K562 (cell line): ENCODE data around the gene SCNN1B. TPM values are rescaled to one million over a fixed set of nuclear protein-coding genes. Genes with fewer than 3 reads are reported as not detected.

Source experiments
- ATAC-seq: fragments of 200-7000 bp; cut with Tn5 transposase; 3 replicates; pipeline ENCODE4 v1.9.1; 2020; ENCODE audit warnings: moderate library complexity
- BruUV-seq: library from RNA; stranded (reverse); fragments of 400-500 nt; replicated peaks from 2 replicates; lab custom pipeline; 2021; lab: Mats Ljungman, UMichigan
- CTCF ChIA-PET: fragments of 300-600 bp; formaldehyde crosslinking; extraction: SDS; loops from one replicate; lab custom pipeline; 2021; ENCODE audit warnings: low intra/inter-chr PET ratio; lab: Yijun Ruan, JAX
- POLR2A ChIA-PET: fragments of 300-600, 350-650 bp; sonication (Branson Sonifier 250); formaldehyde crosslinking; extraction: SDS; loops from one replicate; lab custom pipeline; 2021; ENCODE audit warnings: antibody characterized with exemption, inconsistent platforms; lab: Yijun Ruan, JAX
- DNase-seq, 4 experiments: peaks; one replicate each; pipeline versions ENCODE4 v3.0.0 to v3.0.0-alpha.2; 2011 to 2018; ENCODE audit warnings: low spot score in 3 of 4, mixed read lengths in 3 of 4; ENCODE audit errors: extremely low read depth in 1 of 4
- FAIRE-seq: peaks from 2 replicates; lab custom pipeline; 2011; peaks lifted over from hg19 to GRCh38; lab: Jason Lieb, UNC
- H2AFZ ChIP-seq: 2 replicates; pipeline ENCODE4 v1.6.0; 2011; ENCODE audit warnings: low read depth, low read length, control low read depth, inconsistent platforms
- H3K27ac ChIP-seq: fragments of 200-600 bp; 3 replicates; pipeline ENCODE4 v1.8.0; 2011; ENCODE audit warnings: low read depth, mild to moderate bottlenecking, control low read depth, inconsistent platforms, low read length, moderate library complexity, mixed read lengths; ENCODE audit errors: extremely low read depth
- H3K27me3 ChIP-seq, 2 experiments: fragments of 300-600 bp in 1 of 2; 2 replicates in 1 of 2; 3 replicates in 1 of 2; pipeline versions ENCODE4 v1.6.0 to v1.8.0; 2011; ENCODE audit warnings: inconsistent platforms in 2 of 2, low read length in 2 of 2, mild to moderate bottlenecking in 1 of 2, mixed read lengths in 1 of 2, moderate library complexity in 1 of 2; ENCODE audit not compliant: control insufficient read depth in 2 of 2, insufficient read depth in 2 of 2
- H3K36me3 ChIP-seq: fragments of 300-600 bp; 3 replicates; pipeline ENCODE4 v1.8.0; 2011; ENCODE audit warnings: mild to moderate bottlenecking, low read length, inconsistent platforms; ENCODE audit not compliant: control insufficient read depth, insufficient read depth
- H3K4me1 ChIP-seq, 2 experiments: fragments of 200-600 bp in 1 of 2; replicated peaks in 1 of 2; 2 replicates in 1 of 2; 3 replicates in 1 of 2; pipeline versions ENCODE4 v1.5.1 to v1.8.0; 2011; ENCODE audit warnings: inconsistent platforms in 2 of 2, low read length in 2 of 2, mild to moderate bottlenecking in 1 of 2, mixed read lengths in 1 of 2, moderate library complexity in 1 of 2; ENCODE audit not compliant: control insufficient read depth in 2 of 2, insufficient read depth in 2 of 2
- H3K4me2 ChIP-seq: 2 replicates; pipeline ENCODE4 v1.6.1; 2011; ENCODE audit warnings: low read length, control low read depth, inconsistent platforms, mixed read lengths; ENCODE audit not compliant: insufficient read depth
- H3K4me3 ChIP-seq: fragments of 200-600 bp; sonication (generic), shearing (Covaris generic); 2 replicates; pipeline ENCODE4 v1.5.1; 2016; ENCODE audit warnings: control low read depth, inconsistent platforms
- H3K79me2 ChIP-seq: fragments of 200-600 bp; 3 replicates; pipeline ENCODE4 v1.8.0; 2011; ENCODE audit warnings: low read length, inconsistent platforms; ENCODE audit not compliant: control insufficient read depth, insufficient read depth
- H3K9ac ChIP-seq, 2 experiments: 2 replicates each; pipeline versions ENCODE4 v1.6.0 to v1.6.1; 2011; ENCODE audit warnings: low read depth in 2 of 2, low read length in 2 of 2, control low read depth in 1 of 2, inconsistent platforms in 1 of 2, mild to moderate bottlenecking in 1 of 2, mixed read lengths in 1 of 2; ENCODE audit not compliant: insufficient read depth in 1 of 2
- H3K9me1 ChIP-seq: one replicate; pipeline ENCODE4 v1.6.0; 2011; ENCODE audit warnings: inconsistent platforms, mild to moderate bottlenecking, low read length, moderate library complexity; ENCODE audit not compliant: control insufficient read depth, insufficient read depth
- H3K9me3 ChIP-seq: replicated peaks from 2 replicates; pipeline ENCODE4 v1.5.1; 2011; ENCODE audit warnings: low read depth, low read length, inconsistent platforms; ENCODE audit not compliant: control insufficient read depth, insufficient read depth
- H4K20me1 ChIP-seq: replicated peaks from 2 replicates; pipeline ENCODE4 v1.6.1; 2011; ENCODE audit warnings: low read length, inconsistent platforms, mixed read lengths; ENCODE audit not compliant: control insufficient read depth, insufficient read depth
- E2F8 ChIP-seq: fragments of 450-650 bp; IDR thresholded peaks from 2 replicates; pipeline ENCODE4 v1.7.1; 2018; ENCODE audit warnings: mild to moderate bottlenecking, low read depth; ENCODE audit not compliant: partially characterized antibody
- FOXA3 ChIP-seq, 2 experiments: fragments of 450-650 bp in 1 of 2; sonication (generic) in 1 of 2; formaldehyde crosslinking; IDR thresholded peaks in 1 of 2; conservative IDR thresholded peaks in 1 of 2; 2 replicates each; pipeline versions ENCODE4 v1.4.0 to v1.8.0; 2020 to 2022; ENCODE audit warnings: mild to moderate bottlenecking in 2 of 2, missing genetic modification reagents in 1 of 2
- HDAC8 ChIP-seq: fragments of 450-650 bp; IDR thresholded peaks from 2 replicates; pipeline ENCODE4 v1.6.1; 2016; ENCODE audit warnings: mild to moderate bottlenecking, missing genetic modification characterization, moderate library complexity, missing compliant biosample characterization
- KLF10 ChIP-seq: fragments of 250-450 bp; sonication (Bioruptor Pico); IDR thresholded peaks from 2 replicates; pipeline ENCODE4 v1.6.1; 2021; ENCODE audit warnings: matching md5 sums
- PHB ChIP-seq: fragments of 250-450 bp; sonication (Bioruptor Pico); IDR thresholded peaks from 2 replicates; pipeline ENCODE4 v1.5.0; 2021
- PHF8 ChIP-seq: fragments of 200-600 bp; sonication (generic); IDR thresholded peaks from 2 replicates; pipeline ENCODE4 v1.6.1; 2012; ENCODE audit warnings: mixed run types, mild to moderate bottlenecking, inconsistent platforms, low read length, moderate library complexity, borderline replicate concordance
- TAF7 ChIP-seq: fragments of 450-650 bp; IDR thresholded peaks from 2 replicates; pipeline ENCODE4 v1.6.1; 2016; ENCODE audit warnings: missing genetic modification characterization, missing compliant biosample characterization
- ZFP91 ChIP-seq: sonication (generic); formaldehyde crosslinking; IDR thresholded peaks from 2 replicates; pipeline ENCODE4 v1.8.0; 2022; ENCODE audit warnings: mild to moderate bottlenecking, missing genetic modification reagents
- ZNF785 ChIP-seq: fragments of 250-450 bp; sonication (Bioruptor Pico); IDR thresholded peaks from 2 replicates; pipeline ENCODE4 v1.4.0; 2020; ENCODE audit warnings: mild to moderate bottlenecking
- WGBS: fragments of 100-300 bp; shearing (Covaris generic); methylation state at CpG from one replicate; pipeline ENCODE4 v1.1.6; 2016; ENCODE audit warnings: low coverage, mixed read lengths; ENCODE audit not compliant: insufficient coverage; ENCODE audit errors: missing lambda C conversion rate; 5-methylcytosine and 5-hydroxymethylcytosine counted together
- in situ Hi-C: fragments of 300-500 bp; cut with MboI; formaldehyde crosslinking; loops from 4 replicates; pipeline ENCODE4 v1.15.0; 2018; ENCODE audit warnings: inconsistent platforms, mixed read lengths
- intact Hi-C: fragments of 100-400 bp; cut with micrococcal nuclease; formaldehyde crosslinking; loops from 2 replicates; pipeline ENCODE4 v1.14.2; 2022
- polyA plus RNA-seq, 8 experiments: library from polyadenylated mRNA; depleted of rRNA in 4 of 8; stranded (reverse) in 5 of 8; unstranded in 3 of 8; fragments of >200 nt; fragmentation: Nextera tagmentation in 2 of 8; fragmentation: Illumina TruSeq in 1 of 8; extraction: Ambion mirVana in 2 of 8; extraction: Trizol in 1 of 8; gene quantifications; 2 replicates each; pipeline versions ENCODE4 v1.2.1 to v1.2.3, GENCODE V29; 2011 to 2014; ENCODE audit warnings: inconsistent platforms in 1 of 8, missing spikeins in 1 of 8
- total RNA-seq, 7 experiments: library from RNA; depleted of rRNA in 6 of 7; stranded (reverse); fragments of >200 nt in 6 of 7; fragmentation: Illumina TruSeq in 2 of 7; extraction: Trizol in 2 of 7; gene quantifications; 2 replicates each; pipeline versions ENCODE4 v1.2.1 to v1.2.3, GENCODE V29; 2011 to 2021; ENCODE audit warnings: low replicate concordance in 1 of 7

Gene SCNN1B
- total and polyA plus RNA-seq, 9 of the 15 experiments (the other 6 are each of a cell fraction or from before 2014, with no cell fraction given), result not detected

GRCh38 chr16:23394141-23394831, 92.2 kb downstream of the SCNN1B start:
- WGBS, result 64% methylated on average over 4 of the region's 4 CpGs
- Histone ChIP-seq H2AFZ (no peak overlapping the region), H3K79me2 (no peaks in the 10 kb centered on the region), H3K9me3 (no peaks in the 10 kb centered on the region), H3K4me1 (no peaks in the 10 kb centered on the region), H3K9ac (no peak overlapping the region), H3K9me1 (peaks cover 2% of the 10 kb centered on the region), H3K4me2 (no peak overlapping the region), H3K27me3 (no peaks in the 10 kb centered on the region), H3K27ac (no peak overlapping the region), H3K4me3 (no peak overlapping the region), H3K36me3 (peaks cover 48% of the 10 kb centered on the region; the same call in 2 of the 3 replicates), H4K20me1 (no peaks in the 10 kb centered on the region; the same call in 1 of the 2 replicates)
- in situ Hi-C loops, result no loop called here
- ATAC-seq (no peak), FAIRE-seq (no peak), DNase-seq (no peak)
- ChIA-PET CTCF (no interaction called here), POLR2A (no interaction called here)
- no TSS peak for BruUV-seq
- no peak for TF ChIP-seq FOXA3 (CRISPR knock-in tag; conservative IDR thresholded peaks at IDR 0.05 in 1 of 2, IDR thresholded peaks at IDR 0.05 in 1 of 2)
- TF ChIP-seq PHB (CRISPR knock-in tag), result no peak
- TF ChIP-seq HDAC8, result no peak
- intact Hi-C loops, result no loop called here

GRCh38 chr16:23395732-23396131, 93.6 kb downstream of the SCNN1B start:
- H3K36me3 ChIP-seq, result peaks cover 55% of the 10 kb centered on the region; the same call in 2 of the 3 replicates
- TF ChIP-seq KLF10 (no peak), TAF7 (tag) (no peak), ZNF785 (CRISPR knock-in tag) (no peak), E2F8 (no peak), PHF8 (no peak), ZFP91 (CRISPR knock-in tag) (no peak)

More at GRCh38 chr16:23395732-23396131, 93.6 kb downstream of the SCNN1B start:
- no peak overlapping the region for H3K4me3 ChIP-seq
- no peak overlapping the region for H3K9ac ChIP-seq
- FAIRE-seq (no peak), ATAC-seq (no peak), DNase-seq (no peak)
- CTCF ChIA-PET, result no interaction called here
- in situ Hi-C loops (no loop called here), intact Hi-C loops (no loop called here)
- no peaks in the 10 kb centered on the region; the same call in 1 of the 2 replicates for H4K20me1 ChIP-seq
- H3K27me3 ChIP-seq, result no peaks in the 10 kb centered on the region
- no peaks in the 10 kb centered on the region for H3K4me1 ChIP-seq
- H3K27ac ChIP-seq, result no peak overlapping the region
- no peaks in the 10 kb centered on the region for H3K9me3 ChIP-seq
- BruUV-seq, result no TSS peak
- POLR2A ChIA-PET, result no interaction called here
- no peaks in the 10 kb centered on the region for H3K79me2 ChIP-seq
- 77% methylated on average over 5 of the region's 6 CpGs for WGBS
- peaks cover 2% of the 10 kb centered on the region for H3K9me1 ChIP-seq
- no peak overlapping the region for H3K4me2 ChIP-seq
- no peak overlapping the region for H2AFZ ChIP-seq
